ENCODE data around the gene PRKCH. TPM values are rescaled to one million over a fixed set of nuclear protein-coding genes. Genes with fewer than 3 reads are reported as not detected.

Gene PRKCH
- polyA plus RNA-seq, 3 donors from 2014 or later: 231 to 451 (median 335) TPM

GRCh38 chr14:61344437-61345150, 23.2 kb downstream of the PRKCH start:
- H3K4me3 Mint-ChIP-seq: peak overlapping the region; percentile 71 to 83 (median 78)
- peaks cover 0 to 23% (median 6%) of the 10 kb centered on the region in 3 donors for H3K36me3 Mint-ChIP-seq
- no peak for DNase-seq
- H3K27me3 Mint-ChIP-seq (ENCODE audit: low read depth in 3 of 3): peaks cover 0 to 38% (median 23%) of the 10 kb centered on the region in 3 donors
- peak overlapping the region; percentile 89 to 98 (median 96) for H3K27ac Mint-ChIP-seq
- no peaks in the 10 kb centered on the region for H3K9me3 Mint-ChIP-seq
- H3K4me1 Mint-ChIP-seq: peaks cover 0 to 100% of the 10 kb centered on the region in 2 donors

- Mint-ChIP-seq H3K27me3 (ENCODE audit: low read depth in 3 of 3) (peaks cover 0 to 36% (median 23%) of the 10 kb centered on the region in 3 donors), H3K4me1 (peaks cover 0 to 100% of the 10 kb centered on the region in 2 donors), H3K27ac (peak overlapping the region; percentile 89 to 98 (median 96)), H3K9me3 (no peaks in the 10 kb centered on the region), H3K4me3 (peak overlapping the region; percentile 71 to 83 (median 78)), H3K36me3 (peaks cover 0 to 19% (median 8%) of the 10 kb centered on the region in 3 donors)
- DNase-seq: no peak
Measured at GRCh38 chr14:61345151-61345482, 23.7 kb downstream of the PRKCH start.

DNA sequence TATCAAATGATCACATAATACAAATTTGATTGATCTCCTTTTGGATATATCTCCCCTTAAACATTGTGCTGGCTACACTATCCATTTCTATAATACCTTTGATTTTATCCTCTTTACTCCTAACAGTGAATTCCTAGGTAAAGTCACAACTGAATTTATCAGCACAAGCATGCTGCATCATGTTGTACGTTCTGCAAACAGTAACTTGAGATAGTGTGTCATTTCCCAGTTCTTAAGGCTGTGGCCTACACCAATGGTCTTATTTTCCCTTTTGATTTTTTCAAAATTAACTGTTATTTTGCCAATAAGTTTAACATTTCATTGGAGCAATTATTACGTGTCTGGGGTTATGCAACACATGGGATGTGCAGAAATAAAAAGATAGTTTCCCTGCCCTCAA, 24.8 kb downstream of the PRKCH start:
- H3K4me3 Mint-ChIP-seq: peak overlapping the region; percentile 77 to 83 (median 78)
- peaks cover 0 to 8% (median 5%) of the 10 kb centered on the region in 3 donors for H3K36me3 Mint-ChIP-seq
- H3K27me3 Mint-ChIP-seq (ENCODE audit: low read depth in 3 of 3): peaks cover 0 to 39% (median 25%) of the 10 kb centered on the region in 3 donors
- H3K27ac Mint-ChIP-seq: peak overlapping the region; percentile 89 to 98 (median 96)
- peaks cover 0 to 100% of the 10 kb centered on the region in 2 donors for H3K4me1 Mint-ChIP-seq
- no peaks in the 10 kb centered on the region for H3K9me3 Mint-ChIP-seq
- no peak for DNase-seq

GRCh38 chr14:61346793-61347192, 25.4 kb downstream of the PRKCH start:
- Mint-ChIP-seq H3K9me3 (no peaks in the 10 kb centered on the region), H3K4me3 (peak overlapping the region; percentile 71 to 83 (median 78)), H3K27ac (peak overlapping the region; percentile 89 to 98 (median 96)), H3K4me1 (peaks cover 0 to 100% of the 10 kb centered on the region in 2 donors), H3K36me3 (peaks cover 0 to 7% (median 5%) of the 10 kb centered on the region in 3 donors), H3K27me3 (ENCODE audit: low read depth in 3 of 3) (peaks cover 0 to 42% (median 22%) of the 10 kb centered on the region in 3 donors)
- no peak for DNase-seq

DNA sequence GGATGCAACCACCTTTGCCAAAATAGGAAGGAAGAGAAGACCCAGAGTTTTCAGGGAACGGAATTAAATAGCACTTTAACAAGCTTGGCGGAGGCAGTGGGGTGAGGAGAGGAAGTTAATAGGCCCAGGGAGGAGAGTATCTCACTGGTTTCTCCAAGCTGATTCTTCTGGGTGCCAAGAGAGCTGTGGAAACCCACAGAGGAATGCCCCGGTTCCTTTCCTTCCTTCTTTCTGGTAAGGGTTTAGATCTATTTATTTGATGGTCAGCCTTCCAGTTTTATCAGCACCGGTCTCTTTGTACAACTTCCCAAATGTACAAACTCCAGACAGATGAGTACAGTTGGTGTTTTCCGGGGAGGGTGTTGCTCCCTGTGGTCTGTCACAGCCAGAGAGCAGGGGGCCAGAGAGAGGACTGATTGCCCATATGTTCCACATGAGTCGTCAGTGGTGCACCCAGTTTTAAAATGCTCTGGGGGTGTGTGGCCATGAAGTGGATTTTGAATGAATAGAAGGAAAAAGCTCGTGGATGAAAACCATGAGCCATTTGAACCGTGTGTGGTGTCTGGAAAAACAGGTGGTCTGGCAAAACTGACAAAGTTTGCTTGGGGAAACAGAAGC, 26.6 kb downstream of the PRKCH start:
- H3K36me3 Mint-ChIP-seq: peaks cover 0 to 7% (median 5%) of the 10 kb centered on the region in 3 donors
- no peaks in the 10 kb centered on the region for H3K9me3 Mint-ChIP-seq
- H3K4me1 Mint-ChIP-seq: peaks cover 0 to 100% of the 10 kb centered on the region in 2 donors
- H3K27ac Mint-ChIP-seq: peak overlapping the region; percentile 89 to 98 (median 96)
- peaks cover 0 to 37% (median 15%) of the 10 kb centered on the region in 3 donors for H3K27me3 Mint-ChIP-seq (ENCODE audit: low read depth in 3 of 3)
- peak overlapping the region; percentile 77 to 87 (median 83) for H3K4me3 Mint-ChIP-seq
- peak in 2 of 3 donors; percentile 42 to 52 for DNase-seq

DNA sequence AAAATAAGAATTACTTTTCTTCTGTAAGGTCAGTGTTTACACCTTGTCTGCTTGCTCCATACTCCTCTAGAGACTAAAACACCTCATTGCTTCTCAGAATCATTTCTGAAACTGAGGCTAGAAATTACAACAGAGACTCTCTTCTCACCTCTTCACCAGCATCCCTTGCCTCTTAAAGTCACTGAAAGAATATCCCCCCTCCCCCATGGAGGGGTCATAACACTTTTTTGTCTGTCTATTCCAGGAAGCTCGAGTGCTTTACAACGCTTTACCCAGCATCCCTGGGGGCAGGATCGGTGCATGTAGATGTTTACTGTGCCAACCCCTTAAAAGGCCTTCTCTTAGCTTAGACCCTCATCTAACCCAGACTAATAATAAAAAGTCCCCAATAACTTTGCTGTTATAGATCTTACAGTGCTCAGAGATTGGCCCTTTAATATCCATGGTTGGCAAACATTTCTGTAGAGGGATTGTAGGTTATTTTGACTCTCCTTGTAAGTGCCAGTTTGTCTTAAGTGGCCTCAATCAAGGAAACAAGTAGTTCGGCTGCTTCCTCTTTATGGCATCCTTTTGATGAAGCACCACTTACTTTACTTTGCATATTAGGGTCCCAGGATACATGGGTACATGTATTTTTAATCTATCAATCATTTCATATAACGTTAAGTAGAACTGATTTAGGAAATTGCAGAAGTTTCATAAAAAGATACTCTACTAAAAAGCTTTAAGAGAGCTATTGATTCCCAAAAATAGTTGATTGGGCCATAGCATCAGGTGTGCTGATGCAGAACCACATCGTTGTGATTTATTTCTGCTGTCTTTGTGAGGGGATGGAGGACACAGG, 29.3 kb downstream of the PRKCH start:
- Mint-ChIP-seq H3K4me1 (peaks cover 0 to 82% of the 10 kb centered on the region in 2 donors), H3K27ac (peak overlapping the region; percentile 89 to 98 (median 96)), H3K27me3 (ENCODE audit: low read depth in 3 of 3) (peaks cover 0 to 33% (median 9%) of the 10 kb centered on the region in 3 donors), H3K9me3 (no peaks in the 10 kb centered on the region), H3K36me3 (peaks cover 2 to 7% (median 5%) of the 10 kb centered on the region in 3 donors), H3K4me3 (peak overlapping the region; percentile 62 to 87 (median 78))
- peak in 2 of 3 donors; percentile 47 to 53 for DNase-seq

GRCh38 chr14:61351477-61351876, 30.1 kb downstream of the PRKCH start:
- Mint-ChIP-seq H3K36me3 (peaks cover 4 to 7% (median 5%) of the 10 kb centered on the region in 3 donors), H3K9me3 (no peaks in the 10 kb centered on the region), H3K4me1 (peaks cover 0 to 73% of the 10 kb centered on the region in 2 donors), H3K27me3 (ENCODE audit: low read depth in 3 of 3) (peaks cover 0 to 37% (median 10%) of the 10 kb centered on the region in 3 donors), H3K27ac (peak overlapping the region; percentile 89 to 98 (median 96)), H3K4me3 (peak overlapping the region; percentile 62 to 87 (median 78))
- peak; percentile 52 to 66 (median 63) for DNase-seq

- peak overlapping the region; percentile 30 to 82 (median 59) for H3K4me3 Mint-ChIP-seq
- H3K27ac Mint-ChIP-seq: peak overlapping the region; percentile 79 to 97 (median 87)
- H3K4me1 Mint-ChIP-seq: peaks cover 0 to 29% of the 10 kb centered on the region in 2 donors
- no peak for DNase-seq
- H3K9me3 Mint-ChIP-seq: no peaks in the 10 kb centered on the region
- peaks cover 0 to 44% (median 22%) of the 10 kb centered on the region in 3 donors for H3K27me3 Mint-ChIP-seq (ENCODE audit: low read depth in 3 of 3)
- peaks cover 6 to 11% (median 9%) of the 10 kb centered on the region in 3 donors for H3K36me3 Mint-ChIP-seq
Measured at GRCh38 chr14:61355892-61356325, 34.5 kb downstream of the PRKCH start.

DNA sequence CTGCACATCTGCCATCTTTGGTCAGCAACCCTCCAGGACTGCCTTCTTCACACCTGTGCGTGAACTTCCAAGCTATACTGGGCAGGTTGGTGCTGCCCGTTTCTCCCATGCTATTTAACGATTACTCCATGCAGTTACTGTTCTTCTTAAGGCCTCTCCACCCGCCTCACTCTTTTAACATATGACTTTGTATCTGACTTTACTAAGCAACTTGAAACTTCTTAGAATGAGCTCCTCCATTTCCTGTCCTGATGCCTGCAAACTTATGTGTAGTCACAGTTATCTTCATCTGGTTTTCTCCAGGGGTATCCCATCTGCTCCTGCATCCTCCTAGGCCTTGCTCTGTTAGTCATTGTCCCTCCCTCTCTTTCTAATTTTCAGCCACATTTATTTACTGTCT, 35.7 kb downstream of the PRKCH start:
- H3K9me3 Mint-ChIP-seq: no peaks in the 10 kb centered on the region
- DNase-seq: no peak
- peaks cover 9 to 11% (median 9%) of the 10 kb centered on the region in 3 donors for H3K36me3 Mint-ChIP-seq
- H3K27me3 Mint-ChIP-seq (ENCODE audit: low read depth in 3 of 3): peaks cover 0 to 41% (median 18%) of the 10 kb centered on the region in 3 donors
- peaks cover 0 to 17% of the 10 kb centered on the region in 2 donors for H3K4me1 Mint-ChIP-seq
- peak overlapping the region; percentile 3 to 82 (median 63) for H3K4me3 Mint-ChIP-seq
- peak overlapping the region; percentile 79 to 97 (median 90) for H3K27ac Mint-ChIP-seq

DNA sequence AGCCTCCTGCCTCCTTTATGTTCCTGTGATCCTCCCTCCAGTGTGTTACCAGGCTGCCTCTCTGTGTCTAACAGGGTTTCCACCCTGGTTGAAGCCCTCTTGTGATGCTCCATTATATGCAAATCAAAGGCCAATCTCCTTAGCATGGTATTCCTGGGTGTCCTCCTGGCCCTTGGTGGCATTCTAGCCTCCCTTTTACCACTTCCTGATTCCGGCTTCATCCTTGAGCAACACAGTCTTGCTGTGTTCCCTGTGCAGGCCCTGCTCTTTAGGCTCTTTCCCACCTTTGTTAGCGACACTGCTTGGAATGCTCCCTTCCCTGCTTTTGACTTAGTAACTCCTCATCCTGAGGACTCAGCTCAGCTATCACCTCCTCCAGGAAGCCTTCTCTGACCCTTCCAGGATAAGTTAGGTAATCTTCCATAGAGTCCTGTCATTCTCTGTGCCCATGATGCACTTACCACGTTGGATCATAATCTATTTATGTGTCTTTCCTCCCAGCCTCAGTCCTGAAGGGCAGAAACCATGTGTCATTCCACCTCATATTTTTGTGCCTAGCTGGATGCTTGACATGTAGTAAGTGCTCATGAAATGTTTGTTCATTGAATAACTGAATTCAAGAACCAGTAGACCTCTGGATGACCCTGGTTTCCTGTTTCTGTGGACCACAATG, 37.3 kb downstream of the PRKCH start:
- DNase-seq: no peak
- peaks cover 0 to 38% (median 15%) of the 10 kb centered on the region in 3 donors for H3K27me3 Mint-ChIP-seq (ENCODE audit: low read depth in 3 of 3)
- peaks cover 0 to 2% of the 10 kb centered on the region in 2 donors for H3K4me1 Mint-ChIP-seq
- H3K27ac Mint-ChIP-seq: peak overlapping the region; percentile 79 to 97 (median 90)
- peaks cover 9 to 11% (median 9%) of the 10 kb centered on the region in 3 donors for H3K36me3 Mint-ChIP-seq
- peak overlapping the region; percentile 36 to 82 (median 63) for H3K4me3 Mint-ChIP-seq
- no peaks in the 10 kb centered on the region for H3K9me3 Mint-ChIP-seq

GRCh38 chr14:61360796-61361525, 39.6 kb downstream of the PRKCH start:
- Mint-ChIP-seq H3K27ac (peak overlapping the region; percentile 58 to 97 (median 89)), H3K36me3 (peaks cover 7 to 9% (median 9%) of the 10 kb centered on the region in 3 donors), H3K4me1 (no peaks in the 10 kb centered on the region), H3K9me3 (no peaks in the 10 kb centered on the region), H3K4me3 (peak overlapping the region; percentile 59 to 76 (median 70)), H3K27me3 (ENCODE audit: low read depth in 3 of 3) (peaks cover 0 to 34% (median 13%) of the 10 kb centered on the region in 3 donors)
- no peak for DNase-seq

DNA sequence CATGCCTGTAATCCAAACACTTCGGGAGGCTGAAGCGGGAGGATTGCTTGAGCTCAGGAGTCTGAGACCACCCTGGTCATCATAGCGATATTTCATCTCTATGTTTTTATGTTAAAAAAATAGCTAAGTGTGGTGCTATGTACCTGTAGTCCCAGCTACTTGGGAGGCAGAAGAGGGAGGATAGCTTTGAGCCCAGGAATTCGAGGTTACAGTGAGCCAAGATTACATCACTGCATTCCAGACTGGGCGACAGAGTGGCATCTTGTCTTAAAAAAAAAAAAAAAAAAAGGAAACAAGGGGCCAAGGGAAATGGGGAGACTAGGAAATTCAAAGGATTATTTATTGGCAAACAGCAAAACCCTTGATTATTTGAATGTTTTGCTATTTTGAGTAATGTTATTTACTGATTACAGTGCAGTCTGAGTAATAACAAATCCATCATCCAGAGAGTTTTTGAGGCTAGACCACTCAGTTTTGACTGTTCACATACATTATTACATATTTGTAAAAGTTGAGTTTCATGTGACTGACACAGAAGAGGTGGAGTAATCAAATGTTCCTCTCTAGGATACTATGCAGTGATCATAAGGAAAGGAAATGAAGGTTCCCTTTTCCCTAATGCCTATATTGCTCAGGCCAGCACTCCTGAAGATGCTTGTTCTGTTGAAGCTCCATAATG, 40.8 kb downstream of the PRKCH start:
- H3K36me3 Mint-ChIP-seq: peaks cover 6 to 9% (median 7%) of the 10 kb centered on the region in 3 donors
- H3K4me1 Mint-ChIP-seq: no peaks in the 10 kb centered on the region
- H3K27ac Mint-ChIP-seq: peak overlapping the region in 3 of 6 donors; percentile 25 to 97 (median 53)
- no peaks in the 10 kb centered on the region for H3K9me3 Mint-ChIP-seq
- peaks cover 4 to 33% (median 15%) of the 10 kb centered on the region in 3 donors for H3K27me3 Mint-ChIP-seq (ENCODE audit: low read depth in 3 of 3)
- DNase-seq: no peak
- H3K4me3 Mint-ChIP-seq: peak overlapping the region in 2 of 5 donors; percentile 3 to 22

All from immature natural killer cell (primary cell).